SU-DHL-6 (cell line): ENCODE results near the gene L2HGDH.

Source experiments
- H2AFZ ChIP-seq: fragments of 200-600 bp; sonication (generic); 2 replicates; pipeline ENCODE4 v1.6.1; 2014; ENCODE audit warnings: low read depth, mild to moderate bottlenecking, moderate library complexity, mixed read lengths, antibody characterized with exemption, low read length; ENCODE audit not compliant: severe bottlenecking
- H3F3A ChIP-seq: fragments of 200-600 bp; shearing (Covaris generic); 2 replicates; pipeline ENCODE4 v1.6.0; 2016; ENCODE audit warnings: antibody characterized with exemption, mild to moderate bottlenecking; ENCODE audit not compliant: insufficient read depth
- H3K27ac ChIP-seq: fragments of 200-600 bp; sonication (generic); 2 replicates; pipeline ENCODE4 v1.5.1; 2016; ENCODE audit warnings: low read depth, mild to moderate bottlenecking, low read length, moderate library complexity, mixed read lengths
- H3K27me3 ChIP-seq: fragments of 200-600 bp; sonication (generic), shearing (Covaris generic); 2 replicates; pipeline ENCODE4 v1.6.0; 2014; ENCODE audit warnings: mild to moderate bottlenecking, low read length
- H3K36me3 ChIP-seq: fragments of 200-600 bp; sonication (generic); 2 replicates; pipeline ENCODE4 v1.6.1; 2014; ENCODE audit warnings: mild to moderate bottlenecking, low read length, mixed read lengths
- H3K4me2 ChIP-seq: fragments of 300-600, 200-600 bp; shearing (Covaris generic), sonication (generic); 2 replicates; pipeline ENCODE4 v1.6.0; 2014; ENCODE audit warnings: low read length, low read depth, mild to moderate bottlenecking; ENCODE audit not compliant: poor library complexity, severe bottlenecking
- H3K4me3 ChIP-seq: fragments of 200-600 bp; sonication (generic); 2 replicates; pipeline ENCODE4 v1.5.1; 2014; ENCODE audit warnings: antibody characterized with exemption, low read length, mild to moderate bottlenecking, mixed read lengths; ENCODE audit not compliant: insufficient read depth, poor library complexity, severe bottlenecking
- H3K79me2 ChIP-seq: fragments of 200-600 bp; sonication (generic); 2 replicates; pipeline ENCODE4 v1.6.1; 2014; ENCODE audit warnings: mild to moderate bottlenecking, low read length, moderate library complexity; ENCODE audit not compliant: insufficient read depth
- H3K9ac ChIP-seq: fragments of 200-600 bp; sonication (generic); 2 replicates; pipeline ENCODE4 v1.7.0; 2014; ENCODE audit warnings: mild to moderate bottlenecking, low read length
- H3K9me2 ChIP-seq: fragments of 200-600 bp; sonication (generic); replicated peaks from 2 replicates; pipeline ENCODE4 v1.6.1; 2014; ENCODE audit warnings: low read length; ENCODE audit not compliant: insufficient read depth
- H3K9me3 ChIP-seq: fragments of 200-600 bp; sonication (generic); 2 replicates; pipeline ENCODE4 v1.6.1; 2014; ENCODE audit warnings: low read length, mixed read lengths; ENCODE audit not compliant: insufficient read depth
- H4K20me1 ChIP-seq: fragments of 200-600 bp; sonication (generic); 2 replicates; pipeline ENCODE4 v1.6.1; 2014; ENCODE audit warnings: low read depth, mild to moderate bottlenecking, antibody characterized with exemption, low read length, moderate library complexity, mixed read lengths
- CTCF ChIP-seq: fragments of 200-600 bp; sonication (generic); IDR thresholded peaks from one replicate; pipeline ENCODE4 v1.5.1; 2017; ENCODE audit warnings: antibody characterized with exemption, mild to moderate bottlenecking, low read length, moderate library complexity; ENCODE audit not compliant: insufficient read depth, poor library complexity, severe bottlenecking
- EZH2phosphoT487 ChIP-seq: fragments of 200-600 bp; sonication (generic), shearing (Covaris generic); conservative IDR thresholded peaks from 2 replicates; pipeline ENCODE4 v1.6.1; 2018; ENCODE audit warnings: mild to moderate bottlenecking, antibody characterized with exemption, low read length, moderate library complexity, mixed read lengths

L2HGDH gene

GRCh38 chr14:50213795-50214194 is 98.2 kb downstream of the L2HGDH start:
- Histone ChIP-seq H3K9me3 (no peaks in the 10 kb centered on the region), H3F3A (peaks cover 7% of the 10 kb centered on the region; the same call in 1 of the 2 replicates), H3K9me2 (no peaks in the 10 kb centered on the region), H3K27me3 (no peaks in the 10 kb centered on the region), H3K4me2 (no peak overlapping the region), H4K20me1 (no peaks in the 10 kb centered on the region), H3K9ac (no peak overlapping the region), H3K79me2 (peaks cover 63% of the 10 kb centered on the region), H3K4me3 (no peak overlapping the region), H2AFZ (no peak overlapping the region), H3K27ac (no peak overlapping the region), H3K36me3 (no peaks in the 10 kb centered on the region)
- TF ChIP-seq CTCF = no peak

DNA sequence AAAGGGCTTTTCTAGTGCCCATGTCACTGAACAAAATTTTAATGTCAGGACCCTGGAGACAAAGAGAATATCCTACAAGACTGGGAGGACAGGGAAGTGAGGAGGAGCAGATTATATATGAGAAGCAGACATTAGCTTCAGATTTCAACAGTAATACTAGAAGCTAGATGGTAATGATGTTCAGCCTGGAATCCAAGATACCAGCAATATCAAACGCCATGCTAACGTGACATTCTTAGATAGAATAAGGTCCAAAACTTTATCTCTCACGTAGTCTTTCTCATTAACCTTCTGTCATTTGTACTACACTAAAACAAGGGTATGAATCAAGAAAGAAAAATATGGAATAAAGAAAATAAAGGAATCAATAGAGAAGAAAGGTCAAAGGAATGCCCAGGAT is 99.3 kb downstream of the L2HGDH start:
- Histone ChIP-seq H3K79me2 (peaks cover 52% of the 10 kb centered on the region), H3K9ac (no peak overlapping the region), H3K27ac (no peak overlapping the region), H3K4me3 (no peak overlapping the region), H3K9me2 (no peaks in the 10 kb centered on the region), H3K36me3 (no peaks in the 10 kb centered on the region), H4K20me1 (no peaks in the 10 kb centered on the region), H3K27me3 (no peaks in the 10 kb centered on the region), H3K9me3 (no peaks in the 10 kb centered on the region), H2AFZ (no peak overlapping the region), H3K4me2 (no peak overlapping the region), H3F3A (peaks cover 7% of the 10 kb centered on the region; the same call in 1 of the 2 replicates)
- no peak for TF ChIP-seq CTCF
- no peak for TF ChIP-seq EZH2phosphoT487

- H2AFZ ChIP-seq = no peak overlapping the region
- no peaks in the 10 kb centered on the region for H3K36me3 ChIP-seq
- no peak overlapping the region for H3K9ac ChIP-seq
- H3K4me2 ChIP-seq = no peak overlapping the region
- TF ChIP-seq EZH2phosphoT487 (no peak), CTCF (no peak)
- no peaks in the 10 kb centered on the region for H4K20me1 ChIP-seq
- peaks cover 7% of the 10 kb centered on the region; the same call in 1 of the 2 replicates for H3F3A ChIP-seq
- H3K9me2 ChIP-seq = no peaks in the 10 kb centered on the region
- H3K79me2 ChIP-seq = peaks cover 49% of the 10 kb centered on the region
- H3K27me3 ChIP-seq = no peaks in the 10 kb centered on the region
- no peak overlapping the region for H3K4me3 ChIP-seq
- H3K27ac ChIP-seq = no peak overlapping the region
- no peaks in the 10 kb centered on the region for H3K9me3 ChIP-seq
Observed at GRCh38 chr14:50210074-50210473, 102.0 kb downstream of the L2HGDH start.
